ENCODE results near the gene URB1. TPM values are rescaled to one million over a fixed set of nuclear protein-coding genes. Genes with fewer than 3 reads are reported as not detected.
A peak's percentile ranks its signal among the peaks of the same experiment; 100 is the strongest.

URB1 gene
- total and polyA plus RNA-seq, 2 of the 8 experiments (the other 6 are each of a cell fraction or from before 2014, with no cell fraction given), result 8.1 to 28.9 TPM

DNA sequence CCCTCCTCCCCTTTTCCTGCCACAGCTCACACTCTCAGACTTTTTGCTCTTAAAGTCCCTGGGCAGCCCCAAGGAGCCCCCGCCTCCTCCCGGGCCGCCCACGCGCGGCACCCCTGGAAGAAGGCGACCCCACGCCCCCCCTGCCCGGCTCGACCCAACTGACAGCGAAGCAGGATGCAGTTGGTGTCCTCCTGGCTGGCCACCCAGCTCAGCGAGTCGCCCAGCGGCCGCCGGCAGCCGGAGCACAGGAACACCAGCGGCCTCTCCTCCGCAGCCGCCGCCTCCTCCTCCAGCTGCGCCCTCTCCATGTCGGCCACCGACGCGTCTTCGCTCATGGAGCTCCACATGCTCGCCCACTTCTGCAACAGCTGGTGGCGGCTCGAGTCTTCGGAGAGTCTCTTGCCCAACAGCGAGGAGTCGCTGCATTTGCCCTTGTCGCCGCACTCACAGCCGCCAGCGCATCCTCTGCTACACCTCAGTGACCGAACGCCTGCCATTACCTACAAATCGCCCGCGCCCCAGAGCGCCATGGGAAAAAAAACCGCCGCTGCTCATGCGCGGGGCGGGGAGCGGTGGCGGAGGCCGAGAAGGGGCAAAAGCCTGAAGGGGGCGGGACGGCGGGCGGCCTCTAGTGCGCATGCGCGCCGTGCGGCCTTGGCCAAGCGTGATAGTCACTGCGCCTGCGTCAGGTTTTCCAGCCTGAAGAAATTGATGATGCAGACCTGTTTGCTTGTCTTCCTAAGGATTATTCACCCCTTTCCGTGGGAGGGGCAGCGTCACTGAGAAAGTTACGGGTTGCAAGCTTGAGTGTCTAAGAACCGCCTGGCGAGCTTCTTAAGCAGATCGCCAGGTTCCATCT is 114.1 kb downstream of the URB1 start, which contains the start of gene MIS18A (continued):
- TF ChIP-seq TCF12 (IDR thresholded peaks at IDR 0.05; ENCODE audit: low read depth, low read length) (no peak), GTF2F1 (IDR thresholded peaks at IDR 0.05; ENCODE audit: borderline replicate concordance, low read depth, low read length) (no peak), POLR2AphosphoS5 (IDR thresholded peaks at IDR 0.05; ENCODE audit: low read depth, low read length) (0 out of 2 replicates have a peak, but pooled peaks have one; percentile 57), FOSL1 (IDR thresholded peaks at IDR 0.05; ENCODE audit: insufficient read depth, low read depth, low read length) (no peak), BCL11A (IDR thresholded peaks at IDR 0.05; ENCODE audit: low read depth in 2 of 2, low read length in 2 of 2) (no peak), USF2 (IDR thresholded peaks at IDR 0.05; ENCODE audit: low read length) (no peak), TAF7 (optimal IDR thresholded peaks at IDR 0.05; ENCODE audit: borderline replicate concordance, low read depth, low read length) (peak; percentile 52), CREB1 (IDR thresholded peaks at IDR 0.05) (no peak), KDM4A (IDR thresholded peaks at IDR 0.05; ENCODE audit: low read depth, low read length, severe bottlenecking) (peak; percentile 87), TEAD4 (IDR thresholded peaks at IDR 0.05; ENCODE audit: low read depth, low read length) (no peak), CBX5 (IDR thresholded peaks at IDR 0.05; ENCODE audit: low read depth, low read length) (no peak), YY1 (IDR thresholded peaks at IDR 0.05; ENCODE audit: low read depth, low read length) (peak; percentile 85), SP1 (IDR thresholded peaks at IDR 0.05; ENCODE audit: low read depth, low read length) (0 out of 2 replicates have a peak, but pooled peaks have one; percentile 16), POLR2A (IDR thresholded peaks at IDR 0.05; ENCODE audit: control extremely low read depth in 1 of 2, low read depth in 2 of 2, low read length in 2 of 2) (peak in 1 of 2 experiments; percentile 67; a peak in 2 of 3 replicates), BRCA1 (IDR thresholded peaks at IDR 0.05; ENCODE audit: low read depth, low read length) (no peak), JUND (IDR thresholded peaks at IDR 0.05; ENCODE audit: low read length) (no peak), SUZ12 (IDR thresholded peaks at IDR 0.05; ENCODE audit: low read length) (no peak), TBP (IDR thresholded peaks at IDR 0.05; ENCODE audit: low read depth, low read length) (peak; percentile 52; the same call in 1 of the 2 replicates), MAX (IDR thresholded peaks at IDR 0.05) (peak; percentile 67), SP4 (IDR thresholded peaks at IDR 0.05; ENCODE audit: low read length) (no peak; the same call in 1 of the 2 replicates)
- TF ChIP-seq, protein P1, sequence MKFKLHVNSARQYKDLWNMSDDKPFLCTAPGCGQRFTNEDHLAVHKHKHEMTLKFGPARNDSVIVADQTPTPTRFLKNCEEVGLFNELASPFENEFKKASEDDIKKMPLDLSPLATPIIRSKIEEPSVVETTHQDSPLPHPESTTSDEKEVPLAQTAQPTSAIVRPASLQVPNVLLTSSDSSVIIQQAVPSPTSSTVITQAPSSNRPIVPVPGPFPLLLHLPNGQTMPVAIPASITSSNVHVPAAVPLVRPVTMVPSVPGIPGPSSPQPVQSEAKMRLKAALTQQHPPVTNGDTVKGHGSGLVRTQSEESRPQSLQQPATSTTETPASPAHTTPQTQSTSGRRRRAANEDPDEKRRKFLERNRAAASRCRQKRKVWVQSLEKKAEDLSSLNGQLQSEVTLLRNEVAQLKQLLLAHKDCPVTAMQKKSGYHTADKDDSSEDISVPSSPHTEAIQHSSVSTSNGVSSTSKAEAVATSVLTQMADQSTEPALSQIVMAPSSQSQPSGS (IDR thresholded peaks at IDR 0.05; ENCODE audit: low read length), result no peak
- TF ChIP-seq, protein P2, sequence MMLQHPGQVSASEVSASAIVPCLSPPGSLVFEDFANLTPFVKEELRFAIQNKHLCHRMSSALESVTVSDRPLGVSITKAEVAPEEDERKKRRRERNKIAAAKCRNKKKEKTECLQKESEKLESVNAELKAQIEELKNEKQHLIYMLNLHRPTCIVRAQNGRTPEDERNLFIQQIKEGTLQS (IDR thresholded peaks at IDR 0.05; ENCODE audit: insufficient read depth, low read depth, low read length), result peak; percentile 10; the same call in 1 of the 2 replicates
